ENCODE data around the gene ACACB.

Gene ACACB

GRCh38 chr12:109110988-109111495 lies 5.3 kb upstream of the ACACB start:
- peak; percentile 35 for DNase-seq

GRCh38 chr12:109112720-109113465 lies 3.5 kb upstream of the ACACB start:
- DNase-seq, result no peak

- DNase-seq, result no peak
These were observed 2.6 kb upstream of the ACACB start for GRCh38 chr12:109113661-109114321.

GRCh38 chr12:109114644-109115043 lies 1.7 kb upstream of the ACACB start:
- DNase-seq, result no peak

GRCh38 chr12:109115404-109115757 lies 1.0 kb upstream of the ACACB start:
- no peak for DNase-seq

GRCh38 chr12:109116611-109116949 lies 193 bp downstream of the ACACB start:
- no peak for DNase-seq

GRCh38 chr12:109120095-109120494 lies 3.7 kb downstream of the ACACB start:
- no peak for DNase-seq

GRCh38 chr12:109120557-109120956 lies 4.2 kb downstream of the ACACB start:
- no peak for DNase-seq

- no peak for DNase-seq
These were observed 5.0 kb downstream of the ACACB start for GRCh38 chr12:109121346-109121880.

GRCh38 chr12:109124878-109125648 lies 8.7 kb downstream of the ACACB start:
- no peak for DNase-seq

GRCh38 chr12:109125791-109126190 lies 9.4 kb downstream of the ACACB start:
- no peak for DNase-seq

- no peak for DNase-seq
These were observed 10.4 kb downstream of the ACACB start for GRCh38 chr12:109126784-109127183.

- DNase-seq, result no peak
These were observed 11.3 kb downstream of the ACACB start for GRCh38 chr12:109127533-109128242.

GRCh38 chr12:109130297-109131153 lies 14.1 kb downstream of the ACACB start:
- no peak for DNase-seq

GRCh38 chr12:109131154-109132050 lies 15.0 kb downstream of the ACACB start:
- no peak for DNase-seq

- DNase-seq, result no peak
These were observed 18.0 kb downstream of the ACACB start for GRCh38 chr12:109134186-109134917.

- no peak for DNase-seq
These were observed 20.7 kb downstream of the ACACB start for GRCh38 chr12:109137055-109137454.

GRCh38 chr12:109139360-109139759 lies 23.0 kb downstream of the ACACB start:
- no peak for DNase-seq

- no peak for DNase-seq
These were observed 23.4 kb downstream of the ACACB start for GRCh38 chr12:109139791-109140190.

- DNase-seq, result no peak
These were observed 24.2 kb downstream of the ACACB start for GRCh38 chr12:109140560-109140959.
